HT-29 (cell line): Measurements from ENCODE around the gene KISS1R. TPM values are rescaled to one million over a fixed set of nuclear protein-coding genes. Genes with fewer than 3 reads are reported as not detected.

Experiments used
- DNase-seq: peaks from one replicate; pipeline ENCODE4 v3.0.0-alpha.2; 2015; ENCODE audit warnings: low spot score
- total RNA-seq: library from RNA; depleted of rRNA; stranded (reverse); fragments of >200 nt; shearing (Covaris generic); gene quantifications from 2 replicates; pipeline ENCODE4 v1.2.3, GENCODE V29; 2014

KISS1R gene
- total RNA-seq, 1 experiment from 2014 or later, result not detected

DNA sequence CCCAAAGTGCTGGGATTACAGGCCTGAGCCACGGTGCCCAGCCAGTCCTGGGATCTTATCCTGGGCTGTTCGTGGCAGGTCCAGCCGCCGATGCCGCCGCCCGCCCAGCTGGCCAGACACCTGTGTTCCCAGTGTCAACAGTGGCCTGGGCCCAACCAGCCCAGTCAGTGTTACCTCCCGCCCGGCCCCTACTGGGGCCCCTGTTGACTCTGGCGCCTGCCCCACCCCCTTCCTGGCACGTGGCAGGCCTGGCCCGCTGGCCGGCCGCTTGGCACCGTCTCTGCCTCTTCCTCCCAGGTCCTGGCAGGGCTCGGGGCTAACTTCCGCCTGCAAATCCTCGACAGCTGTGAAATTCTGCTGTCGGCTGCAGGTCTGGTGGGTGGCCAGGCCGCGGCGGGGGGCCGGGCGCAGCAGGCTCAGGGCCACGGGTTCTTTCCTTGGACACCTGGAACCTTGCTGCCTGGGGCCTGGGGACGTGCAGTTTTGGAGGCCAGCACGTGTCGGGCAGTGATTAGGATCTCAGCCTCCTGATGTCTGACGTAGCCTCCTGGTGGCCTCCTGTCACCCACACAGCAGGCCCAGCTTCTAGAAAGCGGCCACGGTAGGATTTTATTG lies 17.8 kb downstream of the KISS1R start:
- peak; percentile 86 for DNase-seq

DNA sequence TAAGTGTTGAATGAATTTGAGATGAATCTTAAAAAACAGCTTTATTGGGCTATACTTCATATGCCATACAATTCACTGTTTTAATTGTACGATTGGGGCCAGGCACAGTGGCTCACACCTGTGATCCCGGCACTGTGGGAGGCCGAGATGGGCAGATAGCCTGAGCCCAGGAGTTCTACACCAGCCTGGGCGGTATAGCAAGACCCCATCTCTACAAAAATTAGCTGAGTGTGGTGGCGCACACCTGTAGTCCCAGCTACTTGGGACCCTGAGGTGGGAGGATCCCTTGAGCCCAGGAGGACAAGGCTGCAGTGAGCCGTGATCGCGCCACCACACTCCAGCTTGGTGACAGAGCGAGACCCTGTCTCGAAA lies 19.0 kb downstream of the KISS1R start:
- DNase-seq, result no peak

GRCh38 chr19:937259-937694 lies 20.1 kb downstream of the KISS1R start:
- no peak for DNase-seq

DNA sequence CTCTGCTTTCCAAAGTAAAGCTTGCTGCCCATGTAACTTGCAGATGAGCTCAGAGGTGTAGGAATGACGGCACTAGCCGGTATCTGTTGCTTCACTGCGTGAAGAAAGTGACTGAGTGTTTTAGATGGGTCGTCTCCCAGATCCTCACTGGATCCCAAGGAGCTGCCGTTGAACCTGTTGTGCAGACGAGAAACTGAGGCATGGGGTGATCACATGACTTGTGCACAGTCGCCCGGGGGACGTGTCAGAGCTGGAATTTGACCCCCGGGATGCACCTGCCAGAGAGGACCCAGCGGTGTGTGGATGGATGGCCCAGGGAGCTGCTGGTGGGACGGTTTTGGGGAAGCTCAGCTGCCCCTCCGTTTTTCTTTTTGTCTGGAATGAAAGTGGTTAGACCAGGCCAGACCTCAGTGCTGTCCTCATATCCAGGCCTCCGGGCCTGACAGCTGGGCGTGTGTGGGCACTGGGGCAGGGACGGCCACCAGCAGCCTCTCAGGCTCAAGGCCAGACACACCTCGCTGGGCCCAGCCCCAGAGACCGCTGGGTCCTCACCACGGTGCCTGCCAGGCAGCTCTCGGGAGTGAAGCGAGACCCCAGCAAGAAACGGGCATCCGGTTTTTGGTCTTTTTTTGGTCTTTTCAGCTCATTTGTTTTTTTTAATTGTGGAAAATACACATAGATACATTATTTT lies 21.2 kb downstream of the KISS1R start:
- no peak for DNase-seq

- DNase-seq, result no peak
These were observed 22.3 kb downstream of the KISS1R start for GRCh38 chr19:939439-939838.

DNA sequence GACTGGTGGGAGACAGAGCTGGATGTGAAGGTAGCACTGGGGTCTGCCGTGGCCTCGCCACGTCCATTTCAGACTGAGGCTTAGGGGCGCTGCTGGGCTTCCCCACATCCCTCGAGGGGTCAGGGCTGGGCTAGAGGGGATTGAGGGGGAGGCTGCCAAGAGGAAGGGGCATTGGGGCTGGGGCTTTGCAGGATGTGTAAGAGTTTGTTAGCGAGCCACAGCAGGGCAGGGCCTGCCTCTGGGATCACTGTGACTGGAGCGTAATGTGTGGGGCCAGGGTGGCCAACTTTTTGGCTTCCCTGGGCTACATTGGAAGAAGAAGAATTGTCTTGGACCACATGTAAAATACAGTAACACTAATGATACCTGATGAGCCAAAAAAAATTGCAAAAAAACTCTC lies 22.8 kb downstream of the KISS1R start:
- no peak for DNase-seq

DNA sequence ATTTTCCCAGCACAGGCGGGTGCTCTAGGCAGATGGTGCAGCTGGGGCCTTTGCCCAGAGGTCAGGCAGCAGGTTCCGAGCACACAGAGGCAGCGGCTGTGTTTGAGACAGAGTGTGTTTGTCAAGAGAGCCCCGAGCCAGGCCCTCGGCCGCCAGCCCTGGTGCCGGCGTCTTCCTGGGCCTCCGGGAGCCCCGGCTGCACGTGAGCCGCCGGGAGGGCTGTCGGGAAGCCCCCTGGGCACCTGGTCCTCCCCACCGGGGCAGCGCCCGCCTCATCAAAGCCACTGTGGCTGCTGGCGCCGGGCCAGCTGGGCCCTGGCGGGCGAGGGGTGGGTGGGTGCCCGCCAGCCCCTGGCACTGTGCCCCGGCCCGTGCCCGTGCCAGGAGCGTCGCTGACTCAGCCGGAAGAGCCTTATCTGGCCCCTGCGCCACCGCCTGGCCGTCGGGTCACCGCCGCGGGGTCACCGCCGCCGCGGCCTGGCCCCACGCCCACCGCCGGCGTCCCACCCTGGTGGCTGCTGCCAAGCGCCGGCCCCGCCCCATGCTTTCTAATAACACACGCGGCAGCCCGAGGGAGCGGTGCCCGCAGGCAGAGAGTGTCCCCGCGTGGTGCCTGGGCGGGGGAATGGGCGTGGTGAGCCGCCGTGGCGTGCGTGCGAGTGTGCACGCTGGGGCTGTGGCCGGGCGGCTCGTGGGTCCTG lies 23.6 kb downstream of the KISS1R start:
- peak; percentile 79 for DNase-seq

DNA sequence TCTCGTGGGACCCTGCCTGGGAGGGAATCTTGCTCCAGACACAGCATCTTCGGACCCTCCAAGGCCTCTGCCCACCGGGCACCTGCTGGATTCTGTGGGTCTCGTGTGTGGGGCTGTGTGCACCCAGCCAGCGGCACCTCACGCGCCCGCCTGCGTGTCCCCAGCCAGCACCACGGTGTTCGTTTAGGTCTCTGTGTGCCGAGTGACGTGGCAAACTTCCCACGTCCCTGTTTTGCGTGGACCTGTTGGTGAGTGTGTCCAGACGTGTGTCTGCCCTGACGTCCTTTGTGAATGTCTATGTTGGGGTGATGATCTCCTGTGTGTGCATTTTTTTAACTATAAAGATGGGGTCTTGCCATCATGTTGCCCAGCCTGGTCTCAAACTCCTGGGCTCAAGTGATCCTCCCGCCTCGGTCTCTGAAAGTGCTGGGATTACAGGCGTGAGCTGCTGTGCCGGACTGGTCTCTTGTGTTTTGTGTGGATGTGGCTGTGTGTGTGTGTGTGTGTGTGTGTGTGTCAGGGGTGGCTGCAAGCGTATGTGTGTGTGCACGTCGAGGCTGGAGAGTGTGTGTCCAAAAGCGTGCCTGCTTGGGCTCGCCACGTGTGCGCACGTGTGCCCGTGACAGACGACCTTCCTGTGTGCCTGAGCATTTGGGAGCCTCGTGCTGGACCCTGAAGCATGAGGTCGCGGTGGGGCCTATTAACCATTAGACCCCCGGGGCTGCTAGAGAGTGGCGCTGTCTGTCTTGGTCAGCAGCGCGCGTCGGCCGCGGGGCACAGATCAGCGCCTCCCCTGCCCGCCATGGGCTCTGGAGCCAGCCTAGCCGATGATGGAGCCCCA lies 24.4 kb downstream of the KISS1R start:
- no peak for DNase-seq

DNA sequence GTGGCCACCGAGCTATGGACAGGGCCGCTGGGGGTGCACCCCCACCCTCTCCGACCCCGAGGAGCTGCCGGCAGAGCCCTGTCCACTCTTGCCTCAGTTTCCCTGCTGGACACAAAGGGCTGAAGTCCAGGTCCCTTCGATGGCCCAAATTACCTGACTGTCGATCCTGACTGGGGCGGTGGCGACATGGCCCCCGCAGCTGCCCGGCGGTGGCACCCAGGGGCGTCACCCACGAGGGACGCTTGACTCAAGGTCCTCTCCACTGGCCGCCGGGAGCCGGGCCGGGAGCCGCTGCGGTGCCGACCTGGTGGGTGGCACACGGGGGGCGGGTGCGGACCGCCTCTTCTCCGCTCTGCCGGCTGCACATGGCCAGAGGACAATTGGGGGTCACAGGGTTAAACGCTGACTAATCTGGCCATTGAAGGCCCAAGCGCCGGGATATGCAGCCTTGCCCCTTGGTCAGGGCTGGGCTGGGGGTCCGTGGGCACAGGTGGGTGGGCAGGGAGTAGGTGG lies 25.1 kb downstream of the KISS1R start:
- DNase-seq, result no peak

DNA sequence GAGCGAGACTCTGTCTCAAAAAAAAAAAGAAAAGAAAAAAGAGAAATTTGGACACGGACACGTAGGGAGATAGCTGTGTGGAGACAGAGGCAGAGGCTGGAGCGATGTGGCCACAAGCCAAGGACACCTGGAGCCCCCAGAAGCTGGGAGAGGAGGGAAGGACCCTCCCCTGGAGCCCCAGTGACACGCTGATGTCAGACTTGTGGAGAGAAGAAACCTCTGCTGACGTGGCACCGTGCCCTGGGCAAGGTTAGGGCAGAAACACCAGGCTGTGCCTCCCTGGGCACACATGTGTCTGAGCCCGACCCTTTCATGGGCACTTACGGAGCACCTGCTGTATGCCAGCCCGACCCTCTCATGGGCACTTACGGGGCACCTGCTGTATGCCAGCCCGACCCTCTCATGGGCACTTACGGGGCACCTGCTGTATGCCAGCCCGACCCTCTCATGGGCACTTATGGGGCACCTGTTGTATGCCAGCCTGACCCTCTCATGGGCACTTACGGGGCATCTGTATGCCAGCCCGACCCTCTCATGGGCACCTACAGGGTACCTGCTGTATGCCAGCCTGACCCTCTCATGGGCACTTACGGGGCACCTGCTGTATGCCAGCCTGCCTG lies 26.5 kb downstream of the KISS1R start:
- DNase-seq, result no peak

DNA sequence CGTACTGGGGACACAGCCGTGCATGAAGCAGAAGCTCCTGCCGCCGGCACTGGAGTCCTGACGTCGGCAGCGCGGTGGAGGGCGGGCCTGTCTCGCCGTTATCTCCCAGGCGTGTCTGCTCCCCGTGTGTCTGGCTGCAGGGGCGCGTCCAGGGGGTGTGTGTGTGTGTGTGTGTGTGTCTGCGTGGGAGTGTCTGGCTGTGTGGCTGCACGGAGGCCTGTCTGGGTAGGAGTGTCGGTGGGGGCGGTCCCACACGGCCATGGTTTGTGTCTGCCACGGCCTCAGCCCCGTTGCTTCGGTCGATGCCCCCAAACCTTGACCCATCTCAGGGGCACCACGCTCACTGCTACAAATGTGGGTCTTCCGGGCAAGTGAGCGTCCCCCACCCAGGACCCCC lies 27.0 kb downstream of the KISS1R start:
- no peak for DNase-seq

GRCh38 chr19:944663-945241 lies 27.6 kb downstream of the KISS1R start:
- DNase-seq, result no peak

DNA sequence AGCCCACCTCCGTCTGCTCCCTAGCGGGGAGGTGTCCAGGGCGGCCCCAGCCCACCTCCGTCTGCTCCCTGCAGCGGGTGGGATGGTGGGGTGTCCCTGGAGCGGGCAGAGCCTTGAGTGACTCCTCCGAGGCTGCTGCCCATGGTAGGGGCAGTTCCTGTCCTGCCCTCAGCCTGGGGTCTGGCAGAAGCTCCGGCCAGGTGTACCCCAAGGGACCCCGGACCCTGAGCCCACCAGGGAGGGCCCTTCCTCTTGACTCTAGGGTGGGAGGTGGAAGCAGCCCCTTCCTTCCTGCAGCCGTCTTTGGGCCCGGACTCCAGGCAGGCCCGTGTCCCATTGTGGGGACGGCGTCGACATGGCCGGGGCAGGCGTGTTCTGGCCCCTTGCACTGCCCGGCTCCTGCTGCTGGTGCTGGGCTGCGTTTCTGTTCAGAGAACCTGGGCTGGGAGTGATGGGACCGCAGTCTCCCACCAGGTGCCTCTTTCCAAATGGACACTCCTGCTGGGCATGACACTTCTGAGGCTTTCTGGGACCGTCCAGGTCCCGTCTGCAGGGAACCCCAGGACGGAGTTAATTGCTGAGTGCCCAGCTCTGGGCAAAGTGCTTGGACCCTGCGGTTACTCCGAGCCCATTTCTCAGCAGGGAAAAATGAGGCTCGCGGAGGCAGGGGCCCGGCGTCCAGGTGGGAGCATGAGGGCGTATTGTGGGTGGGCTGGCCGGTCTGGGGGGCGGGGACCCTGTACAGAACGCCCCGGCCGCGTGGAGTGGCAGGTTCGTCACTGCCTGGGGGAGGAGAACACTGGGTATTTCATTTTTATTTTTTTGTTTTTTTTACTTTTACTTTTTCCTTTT lies 28.5 kb downstream of the KISS1R start:
- DNase-seq, result no peak

- DNase-seq, result no peak
These were observed 30.1 kb downstream of the KISS1R start for GRCh38 chr19:947090-947706.

GRCh38 chr19:947707-948539 lies 30.8 kb downstream of the KISS1R start:
- DNase-seq, result no peak

GRCh38 chr19:948842-949496 lies 31.8 kb downstream of the KISS1R start:
- DNase-seq, result no peak

DNA sequence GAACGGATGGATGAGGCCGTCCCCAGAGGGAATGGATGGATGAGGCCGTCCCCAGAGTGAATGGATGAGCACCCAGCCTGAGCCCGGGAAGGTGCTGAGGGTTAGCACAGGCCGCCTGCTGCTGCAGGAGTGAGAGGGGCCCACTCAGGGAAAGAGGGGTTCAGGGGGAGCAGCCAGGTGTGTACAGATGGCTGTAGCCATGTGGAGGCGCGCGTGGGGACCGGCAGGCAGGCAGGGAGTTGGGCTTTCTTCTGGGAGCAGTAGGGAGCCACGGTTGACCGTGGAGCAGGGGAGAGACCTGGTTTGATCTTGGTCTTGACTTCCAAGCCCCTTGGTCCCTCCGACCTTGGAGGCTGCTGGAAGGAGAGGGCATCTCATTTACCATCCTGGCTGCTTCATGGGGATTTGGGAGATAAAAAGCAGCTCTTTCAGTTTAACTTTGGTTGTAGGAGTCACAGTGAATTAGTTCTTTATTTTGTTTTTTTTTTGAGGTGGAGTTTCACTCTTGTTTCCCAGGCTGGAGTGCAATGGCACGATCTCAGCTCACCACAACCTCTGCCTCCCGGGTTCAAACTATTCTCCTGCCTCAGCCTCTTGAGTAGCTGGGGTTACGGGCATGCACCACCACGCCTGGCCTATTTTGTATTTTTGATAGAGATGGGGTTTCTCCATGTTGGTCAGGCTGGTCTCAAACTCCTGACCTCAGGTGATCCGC lies 33.4 kb downstream of the KISS1R start:
- no peak for DNase-seq
